IMR-90 (cell line): Measurements from ENCODE around the gene TIGIT. TPM values are rescaled to one million over a fixed set of nuclear protein-coding genes. Genes with fewer than 3 reads are reported as not detected.

Experiments
- ATAC-seq: fragments of 200-7000 bp; cut with Tn5 transposase; 2 replicates; pipeline ENCODE4 v1.9.1; 2020; ENCODE audit warnings: low read depth, mild to moderate bottlenecking, moderate library complexity
- BruUV-seq: library from RNA; stranded (reverse); fragments of 400-500 nt; replicated peaks from 2 replicates; lab custom pipeline; 2021; lab: Mats Ljungman, UMichigan
- CTCF ChIA-PET: fragments of 300-600 bp; formaldehyde crosslinking; extraction: SDS; loops from one replicate; lab custom pipeline; 2021; ENCODE audit warnings: antibody characterized with exemption; lab: Yijun Ruan, JAX
- POLR2A ChIA-PET: fragments of 300-600 bp; sonication (Branson Sonifier 250); formaldehyde crosslinking; loops from one replicate; lab custom pipeline; 2022; ENCODE audit warnings: antibody characterized with exemption; ENCODE audit not compliant: unreplicated experiment; lab: Charles Lee
- DNase-seq: peaks from one replicate; pipeline ENCODE4 v3.0.0; 2013
- H2AFZ ChIP-seq: replicated peaks from 2 replicates; pipeline ENCODE3; 2013; ENCODE audit warnings: low read length, mild to moderate bottlenecking; ENCODE audit not compliant: poor library complexity
- H2AK5ac ChIP-seq: 2 replicates; pipeline ENCODE4 v1.6.1; 2013; ENCODE audit warnings: low read depth, low read length, inconsistent platforms
- H2AK9ac ChIP-seq: replicated peaks from 2 replicates; pipeline ENCODE3; 2013; ENCODE audit warnings: mild to moderate bottlenecking, low read depth, low read length, moderate library complexity; ENCODE audit not compliant: poor library complexity
- H2BK120ac ChIP-seq: 2 replicates; pipeline ENCODE4 v1.6.1; 2013; ENCODE audit warnings: low read depth, low read length, inconsistent platforms
- H2BK15ac ChIP-seq: 3 replicates; pipeline ENCODE4 v1.6.1; 2013; ENCODE audit warnings: low read depth, low read length, inconsistent platforms
- H2BK20ac ChIP-seq: 2 replicates; pipeline ENCODE4 v1.6.1; 2013; ENCODE audit warnings: low read depth, mild to moderate bottlenecking, inconsistent platforms, low read length, moderate library complexity
- H2BK5ac ChIP-seq: 2 replicates; pipeline ENCODE4 v1.6.1; 2013; ENCODE audit warnings: mild to moderate bottlenecking, low read depth, low read length, inconsistent platforms; ENCODE audit not compliant: poor library complexity, severe bottlenecking
- H3K14ac ChIP-seq: replicated peaks from 2 replicates; pipeline ENCODE4 v1.6.1; 2013; ENCODE audit warnings: low read depth, low read length, inconsistent platforms
- H3K18ac ChIP-seq: 2 replicates; pipeline ENCODE4 v1.6.1; 2013; ENCODE audit warnings: low read depth, low read length, control low read depth
- H3K23ac ChIP-seq: 2 replicates; pipeline ENCODE4 v1.6.1; 2013; ENCODE audit warnings: low read depth, low read length, inconsistent platforms
- H3K27ac ChIP-seq: 2 replicates; pipeline ENCODE4 v1.5.1; 2013; ENCODE audit warnings: mild to moderate bottlenecking, control low read depth, low read length; ENCODE audit not compliant: insufficient read depth
- H3K27me3 ChIP-seq: 2 replicates; pipeline ENCODE4 v1.6.1; 2013; ENCODE audit warnings: low read length; ENCODE audit not compliant: control insufficient read depth, insufficient read depth
- H3K36me3 ChIP-seq: 2 replicates; pipeline ENCODE4 v1.6.1; 2013; ENCODE audit warnings: low read length, mixed read lengths; ENCODE audit not compliant: control insufficient read depth, insufficient read depth
- H3K4ac ChIP-seq: 2 replicates; pipeline ENCODE4 v1.6.1; 2013; ENCODE audit warnings: low read depth, low read length, inconsistent platforms
- H3K4me1 ChIP-seq: 2 replicates; pipeline ENCODE4 v1.6.1; 2013; ENCODE audit warnings: low read length, mixed read lengths; ENCODE audit not compliant: control insufficient read depth, insufficient read depth
- H3K4me2 ChIP-seq: 2 replicates; pipeline ENCODE4 v1.6.1; 2013; ENCODE audit warnings: low read depth, mild to moderate bottlenecking, control low read depth, low read length, moderate library complexity
- H3K4me3 ChIP-seq: 2 replicates; pipeline ENCODE4 v1.5.1; 2013; ENCODE audit warnings: low read depth, mild to moderate bottlenecking, control low read depth, low read length, moderate library complexity; ENCODE audit not compliant: insufficient read depth
- H3K56ac ChIP-seq: 2 replicates; pipeline ENCODE4 v1.6.1; 2013; ENCODE audit warnings: low read length, inconsistent platforms; ENCODE audit not compliant: insufficient read depth; ENCODE audit errors: extremely low read depth
- H3K79me1 ChIP-seq, 2 experiments: 2 replicates each; pipeline ENCODE4 v1.6.1; 2013; ENCODE audit warnings: low read length in 2 of 2, inconsistent platforms in 1 of 2, low read depth in 1 of 2
- H3K9ac ChIP-seq: 2 replicates; pipeline ENCODE4 v1.6.1; 2013; ENCODE audit warnings: low read depth, low read length, control low read depth
- H3K9me1 ChIP-seq: 2 replicates; pipeline ENCODE4 v1.6.1; 2013; ENCODE audit warnings: low read length, inconsistent platforms; ENCODE audit not compliant: insufficient read depth
- H3K9me3 ChIP-seq: 2 replicates; pipeline ENCODE4 v1.6.1; 2013; ENCODE audit warnings: low read length; ENCODE audit not compliant: control insufficient read depth, insufficient read depth
- H4K20me1 ChIP-seq: 2 replicates; pipeline ENCODE4 v1.6.1; 2013; ENCODE audit warnings: low read length, inconsistent platforms; ENCODE audit not compliant: insufficient read depth
- H4K5ac ChIP-seq: 2 replicates; pipeline ENCODE4 v1.6.1; 2013; ENCODE audit warnings: mild to moderate bottlenecking, low read depth, low read length, control low read depth
- H4K8ac ChIP-seq, 2 experiments: 2 replicates each; pipeline ENCODE4 v1.6.1; 2013; ENCODE audit warnings: low read depth in 2 of 2, low read length in 2 of 2, control low read depth in 1 of 2, inconsistent platforms in 1 of 2
- H4K91ac ChIP-seq: 2 replicates; pipeline ENCODE4 v1.6.1; 2013; ENCODE audit warnings: low read depth, low read length, inconsistent platforms; ENCODE audit not compliant: insufficient read depth
- BHLHE40 ChIP-seq: fragments of 150-350 bp; IDR thresholded peaks from 2 replicates; pipeline ENCODE4 v1.6.1; 2016; ENCODE audit warnings: mild to moderate bottlenecking, low read depth, low read length
- CTCF ChIP-seq: conservative IDR thresholded peaks from 2 replicates; pipeline ENCODE4 v1.5.1; 2012; ENCODE audit warnings: mild to moderate bottlenecking, low read depth, low read length, improper control_type of control experiment
- MAZ ChIP-seq: IDR thresholded peaks from 2 replicates; pipeline ENCODE4 v1.6.1; 2012; ENCODE audit warnings: low read depth, mild to moderate bottlenecking, low read length, improper control_type of control experiment, moderate library complexity, borderline replicate concordance
- MXI1 ChIP-seq: IDR thresholded peaks from 2 replicates; pipeline ENCODE4 v1.6.1; 2012; ENCODE audit warnings: low read depth, mild to moderate bottlenecking, low read length, moderate library complexity, borderline replicate concordance
- POLR2A ChIP-seq: IDR thresholded peaks from 2 replicates; pipeline ENCODE4 v1.6.1; 2012; ENCODE audit warnings: mild to moderate bottlenecking, low read depth, low read length
- RAD21 ChIP-seq: IDR thresholded peaks from 2 replicates; pipeline ENCODE4 v1.6.1; 2012; ENCODE audit warnings: low read length, improper control_type of control experiment
- RCOR1 ChIP-seq: IDR thresholded peaks from 2 replicates; pipeline ENCODE4 v1.6.1; 2012; ENCODE audit warnings: mild to moderate bottlenecking, low read length, improper control_type of control experiment; ENCODE audit not compliant: insufficient replicate concordance
- RFX5 ChIP-seq: IDR thresholded peaks from 2 replicates; pipeline ENCODE4 v1.8.0; 2012; ENCODE audit warnings: low read depth, mild to moderate bottlenecking, low read length, moderate library complexity
- WGBS, 2 experiments: methylation state at CpG; one replicate each; pipeline versions ENCODE4 v1.1.5 to v1.1.7; 2013; ENCODE audit warnings: missing lambda C conversion rate in 2 of 2; ENCODE audit not compliant: insufficient read length in 1 of 2; ENCODE audit errors: extremely low coverage in 2 of 2; 5-methylcytosine and 5-hydroxymethylcytosine counted together
- dilution Hi-C: fragments of 300-500 bp; cut with HindIII; formaldehyde crosslinking; loops from one replicate; pipeline ENCODE4 v1.14.3; 2018; ENCODE audit warnings: low sequenced_read_pairs; ENCODE audit not compliant: unreplicated experiment
- in situ Hi-C: fragments of 300-500 bp; cut with MboI; formaldehyde crosslinking; loops from 3 replicates; pipeline ENCODE4 v1.14.3; 2019; ENCODE audit warnings: low sequenced_read_pairs, inconsistent platforms, mixed read lengths
- intact Hi-C: fragments of 100-400 bp; cut with micrococcal nuclease; formaldehyde crosslinking; loops from 2 replicates; pipeline ENCODE4 v1.10.0; 2022
- polyA plus RNA-seq, 3 experiments: library from polyadenylated mRNA; depleted of rRNA; stranded (reverse); fragments of >200 nt; gene quantifications; 2 replicates each; pipeline ENCODE4 v1.2.3, GENCODE V29; 2012; ENCODE audit warnings: low replicate concordance in 1 of 3
- total RNA-seq: library from RNA; depleted of rRNA; stranded (reverse); fragments of >200 nt; gene quantifications from 2 replicates; pipeline ENCODE4 v1.2.3, GENCODE V29; 2012
- TF ChIP-seq, protein P1 (sequence below): fragments of 150-350 bp; IDR thresholded peaks from 2 replicates; pipeline ENCODE4 v1.6.1; 2016; ENCODE audit warnings: low read depth, mild to moderate bottlenecking, low read length, moderate library complexity, borderline replicate concordance

Gene TIGIT
- total and polyA plus RNA-seq, 2 of the 4 experiments (the other 2 are of a cell fraction), result not detected

GRCh38 chr3:114332342-114333179, 38.7 kb downstream of the TIGIT start:
- no peak overlapping the region for H3K18ac ChIP-seq
- no peak overlapping the region for H2BK20ac ChIP-seq
- H3K56ac ChIP-seq, result no peak overlapping the region
- H2AFZ ChIP-seq, result no peak overlapping the region
- no peak overlapping the region for H3K4ac ChIP-seq
- no peak overlapping the region for H4K91ac ChIP-seq
- H4K5ac ChIP-seq, result no peak overlapping the region
- no CpG with 5 or more reads among the region's 5 CpGs for WGBS, 2 experiments
- H2AK9ac ChIP-seq, result no peak overlapping the region
- ChIA-PET POLR2A (no interaction called here), CTCF (no interaction called here)
- no peak overlapping the region for H3K9ac ChIP-seq
- no peaks in the 10 kb centered on the region for H3K27me3 ChIP-seq
- ATAC-seq, result no peak
- H4K20me1 ChIP-seq, result no peaks in the 10 kb centered on the region
- H3K9me1 ChIP-seq, result no peaks in the 10 kb centered on the region
- no peak overlapping the region for H3K14ac ChIP-seq
- H4K8ac ChIP-seq, result no peak overlapping the region
- peaks cover 6% of the 10 kb centered on the region for H3K36me3 ChIP-seq
- no peak for DNase-seq
- H3K9me3 ChIP-seq, result no peaks in the 10 kb centered on the region
- dilution Hi-C loops, result no loop called here
- in situ Hi-C loops, result no loop called here
- H3K23ac ChIP-seq, result no peak overlapping the region
- H3K79me1 ChIP-seq, result no peaks in the 10 kb centered on the region
- no peak overlapping the region for H3K27ac ChIP-seq
- H2AK5ac ChIP-seq, result no peak overlapping the region
- TF ChIP-seq MAZ (no peak), RFX5 (no peak), RCOR1 (no peak), BHLHE40 (no peak), MXI1 (no peak), RAD21 (no peak), CTCF (no peak), POLR2A (no peak)
- TF ChIP-seq, protein P1, sequence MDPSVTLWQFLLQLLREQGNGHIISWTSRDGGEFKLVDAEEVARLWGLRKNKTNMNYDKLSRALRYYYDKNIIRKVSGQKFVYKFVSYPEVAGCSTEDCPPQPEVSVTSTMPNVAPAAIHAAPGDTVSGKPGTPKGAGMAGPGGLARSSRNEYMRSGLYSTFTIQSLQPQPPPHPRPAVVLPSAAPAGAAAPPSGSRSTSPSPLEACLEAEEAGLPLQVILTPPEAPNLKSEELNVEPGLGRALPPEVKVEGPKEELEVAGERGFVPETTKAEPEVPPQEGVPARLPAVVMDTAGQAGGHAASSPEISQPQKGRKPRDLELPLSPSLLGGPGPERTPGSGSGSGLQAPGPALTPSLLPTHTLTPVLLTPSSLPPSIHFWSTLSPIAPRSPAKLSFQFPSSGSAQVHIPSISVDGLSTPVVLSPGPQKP, result no peak
- no peak overlapping the region for H3K4me2 ChIP-seq
- H2BK5ac ChIP-seq, result no peak overlapping the region
- H2BK120ac ChIP-seq, result no peak overlapping the region
- BruUV-seq, result no TSS peak
- intact Hi-C loops, result loop anchor here (10.0 kb wide), 2 partner anchors 178 to 488 kb away; no protein-coding TSS in a partner anchor
- no peaks in the 10 kb centered on the region for H3K4me1 ChIP-seq
- H3K4me3 ChIP-seq, result no peak overlapping the region
- no peak overlapping the region for H2BK15ac ChIP-seq
